HUES6 (cell line): ENCODE results near the gene PYCR2.

Source experiments
- H3K27ac ChIP-seq: 2 replicates; pipeline ENCODE4 v1.7.0; 2013; ENCODE audit warnings: low read depth, mild to moderate bottlenecking, low read length, inconsistent platforms
- H3K27me3 ChIP-seq: 2 replicates; pipeline ENCODE4 v1.6.1; 2013; ENCODE audit warnings: low read length; ENCODE audit not compliant: control insufficient read depth, insufficient read depth
- H3K36me3 ChIP-seq: 2 replicates; pipeline ENCODE4 v1.6.1; 2013; ENCODE audit warnings: low read length; ENCODE audit not compliant: control insufficient read depth, insufficient read depth
- H3K4me1 ChIP-seq: 2 replicates; pipeline ENCODE4 v1.6.1; 2013; ENCODE audit warnings: low read length; ENCODE audit not compliant: control insufficient read depth, insufficient read depth
- H3K4me3 ChIP-seq: 2 replicates; pipeline ENCODE4 v1.5.1; 2013; ENCODE audit warnings: low read depth, low read length
- H3K9ac ChIP-seq: one replicate; pipeline ENCODE4 v1.6.1; 2013; ENCODE audit warnings: mild to moderate bottlenecking, low read length
- H3K9me3 ChIP-seq: 2 replicates; pipeline ENCODE4 v1.6.1; 2013; ENCODE audit warnings: low read depth, low read length; ENCODE audit not compliant: control insufficient read depth, insufficient read depth

The PYCR2 gene

GRCh38 chr1:225917536-225917935, 6.5 kb downstream of the PYCR2 start:
- H3K4me1 ChIP-seq: no peaks in the 10 kb centered on the region
- no peaks in the 10 kb centered on the region for H3K9me3 ChIP-seq
- H3K9ac ChIP-seq: no peak overlapping the region
- H3K36me3 ChIP-seq: peaks cover 41% of the 10 kb centered on the region
- H3K4me3 ChIP-seq: no peak overlapping the region
- H3K27me3 ChIP-seq: no peaks in the 10 kb centered on the region
- H3K27ac ChIP-seq: no peak overlapping the region

- H3K9ac ChIP-seq: no peak overlapping the region
- H3K4me3 ChIP-seq: no peak overlapping the region
- peaks cover 37% of the 10 kb centered on the region for H3K36me3 ChIP-seq
- no peak overlapping the region for H3K27ac ChIP-seq
- H3K27me3 ChIP-seq: no peaks in the 10 kb centered on the region
- H3K4me1 ChIP-seq: no peaks in the 10 kb centered on the region
- H3K9me3 ChIP-seq: no peaks in the 10 kb centered on the region
Measured at GRCh38 chr1:225917101-225917500, 6.9 kb downstream of the PYCR2 start.

GRCh38 chr1:225915538-225915991, 8.5 kb downstream of the PYCR2 start:
- H3K27me3 ChIP-seq: peaks cover 4% of the 10 kb centered on the region; the same call in 1 of the 2 replicates
- H3K4me1 ChIP-seq: peaks cover 7% of the 10 kb centered on the region; the same call in 1 of the 2 replicates
- H3K9me3 ChIP-seq: no peaks in the 10 kb centered on the region
- no peak overlapping the region for H3K27ac ChIP-seq
- no peak overlapping the region for H3K4me3 ChIP-seq
- peaks cover 21% of the 10 kb centered on the region for H3K36me3 ChIP-seq
- no peak overlapping the region for H3K9ac ChIP-seq

DNA sequence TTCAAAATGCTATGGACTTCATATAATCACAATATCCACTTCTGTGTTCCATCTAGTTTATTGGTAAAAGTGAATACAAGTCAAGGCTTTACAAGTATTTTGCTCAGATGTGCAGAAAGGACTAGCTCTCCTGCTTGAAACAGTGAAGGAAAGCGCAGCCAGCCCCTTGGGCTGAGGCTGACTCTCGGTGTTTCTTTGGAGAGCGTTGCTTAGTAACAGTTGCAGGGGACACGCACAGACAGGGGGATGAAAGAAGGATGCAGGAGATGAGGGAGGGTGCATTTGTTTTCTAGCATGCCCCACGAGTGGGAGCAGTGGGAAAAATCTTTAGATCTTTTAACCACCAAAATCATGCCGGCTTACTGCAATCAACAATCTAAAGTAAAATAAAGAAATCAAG, 9.1 kb downstream of the PYCR2 start:
- H3K4me3 ChIP-seq: no peak overlapping the region
- H3K36me3 ChIP-seq: peaks cover 15% of the 10 kb centered on the region
- H3K9ac ChIP-seq: no peak overlapping the region
- H3K27ac ChIP-seq: no peak overlapping the region
- peaks cover 9% of the 10 kb centered on the region; the same call in 1 of the 2 replicates for H3K4me1 ChIP-seq
- peaks cover 4% of the 10 kb centered on the region; the same call in 1 of the 2 replicates for H3K27me3 ChIP-seq
- H3K9me3 ChIP-seq: no peaks in the 10 kb centered on the region

DNA sequence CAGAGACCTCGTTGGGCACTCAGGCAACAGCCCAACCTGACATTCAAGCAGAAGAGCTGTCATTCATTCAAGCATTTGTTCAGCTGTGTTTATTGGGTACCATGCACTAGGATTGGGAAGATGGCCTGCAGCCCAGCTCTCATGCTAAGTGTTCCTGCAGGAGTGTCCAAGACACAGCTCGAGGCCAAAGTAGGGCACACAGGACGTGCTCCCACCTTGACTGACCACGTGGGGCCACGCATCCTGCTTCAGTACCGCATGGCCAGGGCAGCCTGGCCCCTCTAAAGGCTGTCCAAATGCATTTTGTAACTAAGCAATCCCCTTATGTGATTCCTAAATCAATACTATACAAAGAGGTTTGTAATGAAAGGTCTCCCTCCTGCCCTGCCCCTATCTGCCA, 9.7 kb downstream of the PYCR2 start:
- H3K4me1 ChIP-seq: peaks cover 9% of the 10 kb centered on the region; the same call in 1 of the 2 replicates
- no peaks in the 10 kb centered on the region for H3K9me3 ChIP-seq
- H3K27me3 ChIP-seq: peaks cover 4% of the 10 kb centered on the region; the same call in 1 of the 2 replicates
- H3K4me3 ChIP-seq: no peak overlapping the region
- no peak overlapping the region for H3K9ac ChIP-seq
- H3K27ac ChIP-seq: no peak overlapping the region
- H3K36me3 ChIP-seq: peaks cover 10% of the 10 kb centered on the region

- Histone ChIP-seq H3K4me1 (peaks cover 16% of the 10 kb centered on the region; the same call in 1 of the 2 replicates), H3K9me3 (no peaks in the 10 kb centered on the region), H3K36me3 (no peaks in the 10 kb centered on the region), H3K9ac (peak overlapping the region; percentile 19), H3K4me3 (peak overlapping the region; percentile 19; the same call in 1 of the 2 replicates), H3K27ac (no peak overlapping the region), H3K27me3 (peaks cover 4% of the 10 kb centered on the region; the same call in 1 of the 2 replicates)
Measured at GRCh38 chr1:225911191-225912130, 12.6 kb downstream of the PYCR2 start.

GRCh38 chr1:225909477-225909876, 14.6 kb downstream of the PYCR2 start:
- Histone ChIP-seq H3K9ac (no peak overlapping the region), H3K27me3 (peaks cover 4% of the 10 kb centered on the region; the same call in 1 of the 2 replicates), H3K4me3 (no peak overlapping the region), H3K36me3 (no peaks in the 10 kb centered on the region), H3K9me3 (no peaks in the 10 kb centered on the region), H3K27ac (no peak overlapping the region), H3K4me1 (peaks cover 16% of the 10 kb centered on the region; the same call in 1 of the 2 replicates)

DNA sequence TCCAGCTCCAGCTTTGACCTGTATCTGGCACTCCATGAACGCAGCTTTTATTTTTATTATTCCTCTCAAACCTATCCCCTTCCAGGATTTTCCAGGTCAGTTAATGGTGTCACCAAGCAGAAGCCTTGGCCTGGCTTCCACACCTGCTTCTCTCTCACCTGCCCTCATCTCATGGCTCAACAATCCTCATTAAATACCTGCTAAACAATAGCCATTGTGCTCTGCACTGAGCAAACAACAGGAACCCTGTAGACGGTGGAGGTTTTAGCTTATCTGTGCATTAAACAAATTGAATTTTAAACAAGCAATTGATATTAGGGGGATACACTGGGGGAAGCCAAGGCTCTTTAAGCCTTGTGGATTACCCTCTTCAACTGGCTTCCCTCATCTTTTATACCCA, 15.3 kb downstream of the PYCR2 start:
- H3K4me3 ChIP-seq: no peak overlapping the region
- peaks cover 4% of the 10 kb centered on the region; the same call in 1 of the 2 replicates for H3K27me3 ChIP-seq
- no peak overlapping the region for H3K27ac ChIP-seq
- peaks cover 16% of the 10 kb centered on the region; the same call in 1 of the 2 replicates for H3K4me1 ChIP-seq
- H3K9ac ChIP-seq: no peak overlapping the region
- H3K36me3 ChIP-seq: no peaks in the 10 kb centered on the region
- H3K9me3 ChIP-seq: no peaks in the 10 kb centered on the region

DNA sequence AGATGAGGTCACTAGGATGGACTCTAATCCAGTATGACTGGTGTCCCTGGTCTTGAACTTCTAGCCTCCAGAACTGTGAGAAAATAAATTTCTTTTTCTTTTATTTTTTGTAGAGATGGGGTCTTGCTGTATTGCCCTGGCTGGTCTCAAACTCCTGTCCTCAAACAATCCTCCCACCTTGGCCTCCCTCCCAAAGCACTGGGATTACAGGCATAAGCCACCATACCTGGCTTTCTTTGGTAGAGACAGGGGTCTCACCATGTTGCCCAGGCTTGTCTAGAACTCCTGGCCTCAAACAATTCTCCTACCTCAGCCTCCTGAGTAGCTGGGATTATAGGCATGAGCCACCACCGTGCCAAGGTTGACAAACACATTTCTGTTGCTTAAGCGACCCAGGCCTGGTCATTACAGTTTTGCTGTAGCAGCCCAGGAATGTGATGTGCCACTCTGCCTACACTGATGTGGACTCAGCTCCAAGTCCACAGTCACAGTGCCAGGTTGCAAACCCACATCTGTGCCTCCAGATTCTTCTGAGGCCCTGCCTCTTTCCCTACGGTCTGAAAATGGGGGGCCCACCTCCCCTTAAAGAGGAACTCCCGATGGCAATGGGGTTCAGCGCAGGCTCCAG, 15.9 kb downstream of the PYCR2 start:
- Histone ChIP-seq H3K4me1 (peaks cover 16% of the 10 kb centered on the region; the same call in 1 of the 2 replicates), H3K4me3 (no peak overlapping the region), H3K9ac (no peak overlapping the region), H3K27ac (no peak overlapping the region), H3K27me3 (peaks cover 4% of the 10 kb centered on the region; the same call in 1 of the 2 replicates), H3K9me3 (no peaks in the 10 kb centered on the region), H3K36me3 (no peaks in the 10 kb centered on the region)

DNA sequence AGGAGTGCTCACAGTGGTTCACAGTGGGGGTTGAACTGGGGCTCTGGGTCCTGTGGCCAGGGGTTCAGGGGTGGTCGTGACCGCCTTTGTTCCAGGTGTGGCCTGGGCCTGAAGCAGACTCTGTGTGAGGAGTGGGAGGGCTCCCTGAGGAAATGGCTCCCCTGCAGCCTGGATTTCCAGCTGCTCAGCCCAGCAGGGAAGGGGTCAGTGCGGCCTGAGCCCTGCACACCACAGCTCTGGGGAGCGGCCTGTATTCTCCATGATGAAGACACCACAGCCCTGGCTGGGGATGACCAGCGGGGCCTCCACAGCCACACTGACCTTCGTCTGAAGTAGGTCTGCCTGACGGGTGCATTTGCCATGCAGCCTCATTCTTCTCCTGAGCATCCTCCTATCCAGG, 16.7 kb downstream of the PYCR2 start:
- no peak overlapping the region for H3K9ac ChIP-seq
- peaks cover 4% of the 10 kb centered on the region; the same call in 1 of the 2 replicates for H3K27me3 ChIP-seq
- no peak overlapping the region for H3K4me3 ChIP-seq
- H3K27ac ChIP-seq: no peak overlapping the region
- no peaks in the 10 kb centered on the region for H3K9me3 ChIP-seq
- peaks cover 16% of the 10 kb centered on the region; the same call in 1 of the 2 replicates for H3K4me1 ChIP-seq
- no peaks in the 10 kb centered on the region for H3K36me3 ChIP-seq
